Endothelial cell of umbilical vein (primary cell): Measurements from ENCODE around the gene UPK3A.

ENCODE experiments used
- JUN ChIP-seq: IDR thresholded peaks from 2 replicates; pipeline ENCODE4 v1.6.1; 2011; ENCODE audit warnings: borderline replicate concordance, low read depth; ENCODE audit not compliant: insufficient read length, insufficient read depth
- POLR2A ChIP-seq: IDR thresholded peaks from 2 replicates; pipeline ENCODE4 v1.6.1; 2012; ENCODE audit warnings: low read depth, mild to moderate bottlenecking, control low read depth, low read length
- TF ChIP-seq, protein P1 (sequence below), 2 donors: IDR thresholded peaks; 1 replicate in 1 of 2; 2 replicates in 1 of 2; pipeline ENCODE4 v1.5.1; 2011; ENCODE audit warnings: low read length in 2 of 2, mild to moderate bottlenecking in 2 of 2, moderate library complexity in 2 of 2, control low read depth in 1 of 2, inconsistent platforms in 1 of 2, low read depth in 1 of 2; ENCODE audit not compliant: insufficient read depth in 1 of 2; ENCODE audit errors: extremely low read depth in 1 of 2

DNA sequence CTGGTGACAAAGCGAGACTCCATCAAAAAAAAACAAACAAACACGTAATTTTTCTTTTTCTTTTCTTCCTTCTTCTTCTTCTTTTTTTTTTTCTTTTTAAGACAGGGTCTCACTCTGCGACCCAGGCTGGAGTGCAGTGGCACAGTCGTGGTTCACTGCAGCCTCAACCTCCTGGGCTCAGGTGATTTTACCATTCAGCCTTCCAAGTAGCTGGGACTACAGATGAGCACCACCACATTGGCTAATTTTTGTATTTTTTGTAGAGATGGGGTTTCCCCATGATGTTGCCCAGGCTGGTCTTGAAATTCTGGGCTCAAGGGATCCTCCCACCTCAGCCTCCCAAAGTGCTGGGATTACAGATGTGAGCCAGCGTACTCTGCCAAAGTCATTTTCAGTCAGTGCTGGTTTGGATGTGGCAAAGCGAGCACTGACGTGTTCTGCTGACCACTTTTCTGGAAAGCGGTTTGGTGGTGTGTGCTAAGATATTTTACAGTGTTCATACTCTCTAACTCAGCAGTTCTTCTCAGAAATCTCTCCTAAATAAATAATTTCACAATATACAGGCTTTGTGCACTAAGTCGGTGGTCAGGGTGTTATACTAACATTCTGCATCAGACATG lies 35.7 kb downstream of the UPK3A start:
- TF ChIP-seq, protein P1, sequence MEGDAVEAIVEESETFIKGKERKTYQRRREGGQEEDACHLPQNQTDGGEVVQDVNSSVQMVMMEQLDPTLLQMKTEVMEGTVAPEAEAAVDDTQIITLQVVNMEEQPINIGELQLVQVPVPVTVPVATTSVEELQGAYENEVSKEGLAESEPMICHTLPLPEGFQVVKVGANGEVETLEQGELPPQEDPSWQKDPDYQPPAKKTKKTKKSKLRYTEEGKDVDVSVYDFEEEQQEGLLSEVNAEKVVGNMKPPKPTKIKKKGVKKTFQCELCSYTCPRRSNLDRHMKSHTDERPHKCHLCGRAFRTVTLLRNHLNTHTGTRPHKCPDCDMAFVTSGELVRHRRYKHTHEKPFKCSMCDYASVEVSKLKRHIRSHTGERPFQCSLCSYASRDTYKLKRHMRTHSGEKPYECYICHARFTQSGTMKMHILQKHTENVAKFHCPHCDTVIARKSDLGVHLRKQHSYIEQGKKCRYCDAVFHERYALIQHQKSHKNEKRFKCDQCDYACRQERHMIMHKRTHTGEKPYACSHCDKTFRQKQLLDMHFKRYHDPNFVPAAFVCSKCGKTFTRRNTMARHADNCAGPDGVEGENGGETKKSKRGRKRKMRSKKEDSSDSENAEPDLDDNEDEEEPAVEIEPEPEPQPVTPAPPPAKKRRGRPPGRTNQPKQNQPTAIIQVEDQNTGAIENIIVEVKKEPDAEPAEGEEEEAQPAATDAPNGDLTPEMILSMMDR (IDR thresholded peaks at IDR 0.05; ENCODE audit: extremely low read depth in 1 of 2, insufficient read depth in 1 of 2, low read depth in 1 of 2, low read length in 2 of 2), result no peak
- no peak for TF ChIP-seq POLR2A
- TF ChIP-seq JUN, result no peak
